ENCODE data around the gene PARVA. TPM values are rescaled to one million over a fixed set of nuclear protein-coding genes. Genes with fewer than 3 reads are reported as not detected.

Gene PARVA
- total RNA-seq, 1 experiment from 2014 or later: 18.1 TPM

GRCh38 chr11:12329797-12330196 lies 47.6 kb upstream of the PARVA start:
- Histone ChIP-seq H2BK12ac (ENCODE audit: insufficient read length, low read depth, low read length) (no peak overlapping the region), H3K79me1 (ENCODE audit: insufficient read depth, low read depth, low read length, poor library complexity, severe bottlenecking) (no peaks in the 10 kb centered on the region), H4K20me1 (ENCODE audit: control insufficient read depth, insufficient read depth, insufficient read length) (no peaks in the 10 kb centered on the region), H2BK5ac (ENCODE audit: insufficient read length, low read length) (no peak overlapping the region), H3K27ac (ENCODE audit: insufficient read length, low read depth, low read length) (no peak overlapping the region), H3K9me3 (ENCODE audit: control insufficient read depth, low read depth, low read length) (no peaks in the 10 kb centered on the region), H3K4ac (ENCODE audit: low read depth, low read length) (no peak overlapping the region), H3K79me2 (ENCODE audit: insufficient read depth, low read length) (no peaks in the 10 kb centered on the region), H3K4me2 (ENCODE audit: insufficient read depth, insufficient read length, low read length) (no peak overlapping the region), H4K91ac (ENCODE audit: insufficient read length, low read depth, low read length) (no peak overlapping the region), H3K23ac (ENCODE audit: insufficient read length, low read depth, low read length) (no peak overlapping the region), H3K4me1 (ENCODE audit: insufficient read depth, low read length) (no peaks in the 10 kb centered on the region; the same call in 1 of the 2 replicates), H3K23me2 (ENCODE audit: insufficient read length, low read depth, low read length, poor library complexity, severe bottlenecking) (no peaks in the 10 kb centered on the region), H2AFZ (ENCODE audit: low read length) (no peak overlapping the region), H3K27me3 (ENCODE audit: insufficient read depth, low read length) (no peaks in the 10 kb centered on the region), H3K9ac (ENCODE audit: extremely low read depth, insufficient read length, low read length) (no peak overlapping the region), H3K18ac (ENCODE audit: insufficient read length, low read depth, low read length) (no peak overlapping the region), H3K14ac (ENCODE audit: insufficient read depth, low read length) (no peak overlapping the region), H4K8ac (replicated peaks; ENCODE audit: insufficient read length, low read depth, low read length) (no peak overlapping the region), H2BK20ac (ENCODE audit: low read depth, low read length, poor library complexity, severe bottlenecking) (no peak overlapping the region), H2AK5ac (ENCODE audit: insufficient read length, low read length) (no peak overlapping the region), H2BK120ac (ENCODE audit: low read depth, low read length, poor library complexity, severe bottlenecking) (no peak overlapping the region), H2BK15ac (ENCODE audit: low read depth, low read length) (no peak overlapping the region), H3T11ph (ENCODE audit: low read length) (no peak overlapping the region), H3K56ac (ENCODE audit: insufficient read length, low read depth, low read length) (no peak overlapping the region), H4K5ac (ENCODE audit: insufficient read length, low read depth, low read length) (no peak overlapping the region)
- whole genome bisulfite sequencing (ENCODE audit: extremely low coverage, insufficient read length, low lambda C conversion rate): no CpG with 5 or more reads among the region's 2 CpGs
- no peak for DNase-seq
- Mint-ChIP-seq H3K4me1 (peaks cover 11 to 17% of the 10 kb centered on the region in 2 experiments), H3K4me3 (no peak overlapping the region), H3K36me3 (ENCODE audit: insufficient read depth in 1 of 3, low read depth in 3 of 3) (no peaks in the 10 kb centered on the region), H3K9me3 (no peaks in the 10 kb centered on the region; a peak in 1 of 5 replicates), H3K27ac (no peak overlapping the region), H3K27me3 (ENCODE audit: low read depth) (peaks cover 5% of the 10 kb centered on the region; the same call in 1 of the 2 replicates)
- no peak for TF ChIP-seq CTCF (conservative IDR thresholded peaks at IDR 0.05)
